GM23248 (cell line): ENCODE measurements around the gene RFK. TPM values are rescaled to one million over a fixed set of nuclear protein-coding genes. Genes with fewer than 3 reads are reported as not detected.

Experiments
- DNase-seq: peaks from one replicate; pipeline ENCODE4 v3.0.0-alpha.2; 2015
- H2AFZ ChIP-seq: fragments of 200-600 bp; sonication (generic); 2 replicates; pipeline ENCODE4 v1.6.1; 2016; ENCODE audit warnings: antibody characterized with exemption
- H3F3A ChIP-seq: fragments of 200-600 bp; sonication (generic); 2 replicates; pipeline ENCODE4 v1.6.1; 2016; ENCODE audit warnings: mild to moderate bottlenecking, antibody characterized with exemption, mixed run types; ENCODE audit not compliant: insufficient read depth
- H3K27ac ChIP-seq: fragments of 200-600 bp; sonication (generic); 2 replicates; pipeline ENCODE4 v1.5.1; 2016; ENCODE audit warnings: mild to moderate bottlenecking
- H3K27me3 ChIP-seq: fragments of 200-600 bp; sonication (generic); replicated peaks from 2 replicates; pipeline ENCODE4 v1.6.1; 2016; ENCODE audit warnings: mild to moderate bottlenecking; ENCODE audit not compliant: insufficient read depth
- H3K36me3 ChIP-seq: fragments of 200-600 bp; sonication (generic); 2 replicates; pipeline ENCODE4 v1.6.1; 2016; ENCODE audit warnings: low read depth, mild to moderate bottlenecking
- H3K4me1 ChIP-seq: fragments of 200-600 bp; sonication (generic); 2 replicates; pipeline ENCODE4 v1.6.1; 2016; ENCODE audit warnings: mild to moderate bottlenecking; ENCODE audit not compliant: insufficient read depth
- H3K4me2 ChIP-seq: fragments of 200-600 bp; sonication (generic); one replicate; pipeline ENCODE4 v1.6.1; 2016; ENCODE audit warnings: mild to moderate bottlenecking; ENCODE audit not compliant: unreplicated experiment
- H3K4me3 ChIP-seq: fragments of 200-600 bp; sonication (generic); 2 replicates; pipeline ENCODE4 v1.5.1; 2016; ENCODE audit warnings: mild to moderate bottlenecking
- H3K79me2 ChIP-seq: fragments of 200-600 bp; sonication (generic); 2 replicates; pipeline ENCODE4 v1.6.1; 2016; ENCODE audit warnings: mild to moderate bottlenecking; ENCODE audit not compliant: insufficient read depth
- H3K9ac ChIP-seq: fragments of 200-600 bp; sonication (generic); 2 replicates; pipeline ENCODE4 v1.6.1; 2016; ENCODE audit warnings: mild to moderate bottlenecking
- H3K9me2 ChIP-seq: fragments of 200-600 bp; sonication (generic); 2 replicates; pipeline ENCODE4 v1.6.1; 2016; ENCODE audit warnings: mixed run types, mild to moderate bottlenecking, moderate library complexity; ENCODE audit not compliant: insufficient read depth
- H3K9me3 ChIP-seq: fragments of 200-600 bp; sonication (generic); one replicate; pipeline ENCODE4 v1.6.1; 2017; ENCODE audit warnings: low read depth
- H4K20me1 ChIP-seq: fragments of 200-600 bp; sonication (generic); 2 replicates; pipeline ENCODE4 v1.6.0; 2016; ENCODE audit not compliant: insufficient read depth
- EZH2 ChIP-seq: fragments of 200-600 bp; sonication (generic); IDR thresholded peaks from 2 replicates; pipeline ENCODE4 v1.6.1; 2018; ENCODE audit warnings: antibody characterized with exemption, mild to moderate bottlenecking; ENCODE audit not compliant: insufficient read depth, poor library complexity, severe bottlenecking
- EZH2phosphoT487 ChIP-seq: fragments of 200-600 bp; sonication (generic); IDR thresholded peaks from 2 replicates; pipeline ENCODE4 v1.6.1; 2018; ENCODE audit warnings: antibody characterized with exemption, moderate library complexity, mild to moderate bottlenecking, low read depth; ENCODE audit not compliant: insufficient read depth
- WGBS, 2 experiments: methylation state at CpG; one replicate each; pipeline ENCODE4 v1.1.6; 2015 to 2017; ENCODE audit warnings: low lambda C conversion rate in 2 of 2, low coverage in 1 of 2; ENCODE audit errors: missing lambda C conversion rate in 2 of 2; 5-methylcytosine and 5-hydroxymethylcytosine counted together
- in situ Hi-C: fragments of 300-500 bp; cut with MboI; formaldehyde crosslinking; loops from 2 replicates; pipeline ENCODE4 v1.15.0; 2020
- polyA plus RNA-seq: library from polyadenylated mRNA; unstranded; fragments of >200 nt; fragmentation: Nextera tagmentation; extraction: Ambion mirVana; gene quantifications from 2 replicates; pipeline ENCODE4 v1.2.1, GENCODE V29; 2016
- total RNA-seq: library from RNA; depleted of rRNA; stranded (reverse); fragments of >200 nt; shearing (Covaris generic); gene quantifications from 2 replicates; pipeline ENCODE4 v1.2.3, GENCODE V29; 2014

The RFK gene
- total and polyA plus RNA-seq, 2 experiments from 2014 or later, result 16.6 to 20.0 TPM

GRCh38 chr9:76351006-76351405 lies 43.2 kb downstream of the RFK start:
- 16% methylated on average over 3 of the region's 3 CpGs for WGBS, 2 experiments
- in situ Hi-C loops, result no loop called here
- Histone ChIP-seq H3K79me2 (no peaks in the 10 kb centered on the region), H3K9ac (no peak overlapping the region), H3F3A (no peaks in the 10 kb centered on the region), H3K4me2 (no peak overlapping the region), H3K9me2 (no peaks in the 10 kb centered on the region), H3K27ac (no peak overlapping the region), H3K9me3 (no peaks in the 10 kb centered on the region), H4K20me1 (no peaks in the 10 kb centered on the region), H2AFZ (no peak overlapping the region), H3K36me3 (no peaks in the 10 kb centered on the region), H3K27me3 (no peaks in the 10 kb centered on the region), H3K4me1 (no peaks in the 10 kb centered on the region), H3K4me3 (no peak overlapping the region)
- no peak for DNase-seq
- no peak for TF ChIP-seq EZH2phosphoT487

- DNase-seq, result no peak
- H3K9me3 ChIP-seq, result no peaks in the 10 kb centered on the region
- no peaks in the 10 kb centered on the region for H4K20me1 ChIP-seq
- H3K9ac ChIP-seq, result no peak overlapping the region
- H3K4me1 ChIP-seq, result no peaks in the 10 kb centered on the region
- no peaks in the 10 kb centered on the region for H3F3A ChIP-seq
- H3K36me3 ChIP-seq, result no peaks in the 10 kb centered on the region
- H3K9me2 ChIP-seq, result no peaks in the 10 kb centered on the region
- no peak for TF ChIP-seq EZH2phosphoT487
- TF ChIP-seq EZH2, result no peak
- no peak overlapping the region for H3K4me2 ChIP-seq
- no peaks in the 10 kb centered on the region for H3K27me3 ChIP-seq
- H3K27ac ChIP-seq, result no peak overlapping the region
- no peak overlapping the region for H2AFZ ChIP-seq
- in situ Hi-C loops, result no loop called here
- no peaks in the 10 kb centered on the region for H3K79me2 ChIP-seq
- 15 to 27% methylated on average over 1 of the region's 1 CpG for WGBS, 2 experiments
- no peak overlapping the region for H3K4me3 ChIP-seq
Observed at GRCh38 chr9:76349865-76350264, 44.4 kb downstream of the RFK start.

- WGBS, 2 experiments, result 71 to 76% methylated on average over 2 of the region's 2 CpGs
- no peaks in the 10 kb centered on the region for H3K79me2 ChIP-seq
- no peak for TF ChIP-seq EZH2
- no peak for TF ChIP-seq EZH2phosphoT487
- H2AFZ ChIP-seq, result no peak overlapping the region
- H3K4me1 ChIP-seq, result no peaks in the 10 kb centered on the region
- no peaks in the 10 kb centered on the region for H3K27me3 ChIP-seq
- H3K4me2 ChIP-seq, result no peak overlapping the region
- H4K20me1 ChIP-seq, result no peaks in the 10 kb centered on the region
- H3K4me3 ChIP-seq, result no peak overlapping the region
- in situ Hi-C loops, result no loop called here
- H3K9ac ChIP-seq, result no peak overlapping the region
- no peaks in the 10 kb centered on the region for H3K9me3 ChIP-seq
- H3F3A ChIP-seq, result no peaks in the 10 kb centered on the region
- DNase-seq, result no peak
- H3K9me2 ChIP-seq, result no peaks in the 10 kb centered on the region
- no peak overlapping the region for H3K27ac ChIP-seq
- no peaks in the 10 kb centered on the region for H3K36me3 ChIP-seq
Observed at GRCh38 chr9:76342858-76343257, 51.4 kb downstream of the RFK start.

GRCh38 chr9:76342201-76342600 lies 52.0 kb downstream of the RFK start:
- WGBS, 2 experiments, result 12 to 18% methylated on average over 1 of the region's 1 CpG
- Histone ChIP-seq H4K20me1 (no peaks in the 10 kb centered on the region), H3K4me2 (no peak overlapping the region), H3K27me3 (no peaks in the 10 kb centered on the region), H3K36me3 (no peaks in the 10 kb centered on the region), H3K27ac (no peak overlapping the region), H3K9me2 (no peaks in the 10 kb centered on the region), H3K79me2 (no peaks in the 10 kb centered on the region), H3K9me3 (no peaks in the 10 kb centered on the region), H3K4me1 (no peaks in the 10 kb centered on the region), H3K9ac (no peak overlapping the region), H3K4me3 (no peak overlapping the region), H2AFZ (no peak overlapping the region), H3F3A (no peaks in the 10 kb centered on the region)
- DNase-seq, result no peak
- in situ Hi-C loops, result no loop called here
- no peak for TF ChIP-seq EZH2
- TF ChIP-seq EZH2phosphoT487, result no peak

- Histone ChIP-seq H2AFZ (no peak overlapping the region), H3K4me3 (no peak overlapping the region), H3K79me2 (no peaks in the 10 kb centered on the region), H4K20me1 (no peaks in the 10 kb centered on the region), H3K4me2 (no peak overlapping the region), H3K9ac (no peak overlapping the region), H3K4me1 (no peaks in the 10 kb centered on the region), H3K27me3 (no peaks in the 10 kb centered on the region), H3K27ac (no peak overlapping the region), H3F3A (no peaks in the 10 kb centered on the region), H3K9me3 (no peaks in the 10 kb centered on the region), H3K36me3 (no peaks in the 10 kb centered on the region), H3K9me2 (no peaks in the 10 kb centered on the region)
- no peak for DNase-seq
- no peak for TF ChIP-seq EZH2
- no peak for TF ChIP-seq EZH2phosphoT487
- in situ Hi-C loops, result no loop called here
- 63 to 67% methylated on average over 1 of the region's 1 CpG for WGBS, 2 experiments
Observed at GRCh38 chr9:76341616-76342015, 52.6 kb downstream of the RFK start.
